Inferior parietal cortex (tissue), 1 donor: ENCODE data around the gene ACSM5.
"Not testable (repeated sequence)": the region's sequence is repeated elsewhere in the genome, so short reads cannot be mapped to it uniquely, and the experiment has no call there.

ENCODE experiments used
- DNase-seq: peaks from one replicate; pipeline ENCODE4 v3.0.0-alpha.2; 2016; ENCODE audit errors: extremely low spot score

ACSM5 gene

DNA sequence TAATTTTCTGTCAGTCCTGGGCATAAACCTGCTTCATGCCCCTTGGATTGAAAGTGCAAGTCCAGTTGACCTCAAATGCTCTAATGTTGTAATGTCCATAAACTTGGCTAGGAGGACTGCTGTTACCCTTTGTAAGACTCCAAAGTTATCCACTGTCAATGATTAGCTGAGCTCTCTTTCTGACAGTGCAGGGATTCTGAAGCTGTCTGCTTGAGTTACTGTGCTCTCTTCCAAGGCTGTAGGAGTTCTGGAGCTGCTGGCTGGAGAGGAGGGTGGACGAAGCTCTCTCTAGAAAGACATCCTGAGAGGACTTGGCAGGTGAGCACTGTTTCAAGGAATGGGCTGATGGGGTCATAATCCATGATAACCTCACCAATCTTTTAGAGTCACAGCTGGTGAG, 42.0 kb downstream of the ACSM5 start, which contains the start of gene ACSM2A:
Gene ACSM2A (plus strand): TSS at position 158 of the 400 bp plus-strand sequence. CDS start 8,594 bp downstream, outside the sequence.
- DNase-seq, result not testable (repeated sequence)

DNA sequence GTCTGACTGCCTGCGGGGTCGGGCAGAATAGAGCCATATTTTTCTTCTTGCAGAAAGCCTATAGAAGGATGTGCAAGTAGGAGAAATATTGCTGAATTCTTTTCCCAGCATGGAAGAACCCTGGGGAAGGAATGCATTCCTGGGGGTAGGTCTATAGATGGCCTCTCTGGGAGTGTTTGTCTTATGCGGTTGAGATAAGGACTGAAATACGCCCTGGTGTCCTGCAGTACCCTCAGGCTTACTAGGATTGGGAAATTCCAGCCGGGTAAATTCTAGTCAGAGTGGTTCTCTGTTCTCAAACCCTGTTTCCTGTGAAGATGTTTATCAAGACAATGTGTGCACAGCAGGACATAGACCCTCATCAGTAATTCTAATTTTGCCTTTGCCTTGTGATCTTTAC, 44.3 kb downstream of the ACSM5 start:
- DNase-seq, result not testable (repeated sequence)

DNA sequence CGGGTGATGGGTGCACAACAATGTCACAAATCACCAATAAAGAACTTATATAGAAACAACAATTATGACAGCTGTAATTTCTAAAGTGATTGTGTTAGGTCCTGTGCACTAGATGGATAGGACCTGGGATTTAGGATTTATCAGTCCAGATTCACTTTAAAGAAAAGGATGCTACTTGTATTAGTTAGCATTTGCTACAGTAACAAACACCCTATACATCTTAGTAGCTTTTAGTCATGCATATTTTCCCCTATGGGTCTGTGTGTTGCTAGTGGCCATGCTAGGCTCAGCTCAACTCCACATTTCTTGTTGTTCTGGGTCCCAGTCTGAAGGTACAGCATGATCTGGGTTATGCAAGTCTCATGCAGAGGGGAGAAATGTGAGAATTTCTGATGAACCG, 49.9 kb downstream of the ACSM5 start:
- not testable (repeated sequence) for DNase-seq

DNA sequence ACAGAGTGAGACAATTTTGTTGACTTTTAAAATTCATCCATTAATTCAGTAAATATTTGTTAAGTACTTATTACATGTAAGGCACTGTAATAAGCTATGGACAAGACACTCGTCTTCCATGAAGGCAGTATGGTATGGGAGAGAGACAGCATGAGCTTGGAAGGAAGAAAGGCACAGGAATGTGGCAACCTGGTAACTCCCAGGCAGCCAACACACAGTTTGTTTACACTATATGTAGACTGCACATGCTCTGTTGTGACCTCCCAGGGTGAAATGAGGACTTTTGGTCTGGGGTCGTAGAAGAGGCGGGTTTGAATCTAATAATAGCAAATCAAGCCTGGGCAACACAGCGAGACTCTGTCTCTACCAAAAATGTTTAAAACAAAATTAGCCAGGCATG, 51.0 kb downstream of the ACSM5 start:
- DNase-seq, result not testable (repeated sequence)

DNA sequence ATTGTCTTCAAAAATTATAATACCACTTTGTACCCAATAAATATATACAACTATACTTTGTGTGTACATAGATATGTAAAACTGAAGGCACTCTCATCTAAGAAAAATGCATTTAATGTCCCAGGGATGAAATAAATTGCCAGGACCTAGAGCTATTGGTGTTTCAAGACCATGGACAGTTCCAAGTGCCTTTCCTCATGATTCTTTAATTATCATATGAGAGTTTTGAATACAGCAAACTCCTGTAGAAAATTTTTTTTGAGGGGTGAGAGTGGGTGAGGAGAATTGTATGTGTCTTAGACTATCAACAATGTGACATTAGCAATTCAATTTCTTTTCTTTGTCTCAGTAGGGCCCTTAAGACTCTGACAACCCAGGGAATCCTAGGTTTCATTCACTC, 59.6 kb downstream of the ACSM5 start:
- DNase-seq, result not testable (repeated sequence)

DNA sequence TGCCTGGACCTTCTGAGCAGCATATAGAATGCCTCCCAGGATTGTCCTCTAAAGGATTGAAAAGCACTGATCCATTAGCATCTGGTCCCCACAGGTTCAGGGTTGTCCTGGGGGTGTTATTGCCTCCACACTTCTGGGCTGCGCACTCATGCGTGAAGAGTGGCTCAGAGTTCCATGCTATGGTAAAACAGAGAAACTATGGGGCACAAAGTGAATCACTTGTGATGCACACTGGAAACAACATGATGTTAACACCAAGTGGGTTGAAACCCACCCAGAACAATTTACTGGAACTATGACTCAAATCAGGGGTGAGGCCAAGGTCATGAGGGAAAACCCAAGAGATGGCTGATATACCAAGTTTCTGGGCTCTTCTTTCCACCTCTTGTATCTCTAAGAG, 60.6 kb downstream of the ACSM5 start:
- DNase-seq, result not testable (repeated sequence)

DNA sequence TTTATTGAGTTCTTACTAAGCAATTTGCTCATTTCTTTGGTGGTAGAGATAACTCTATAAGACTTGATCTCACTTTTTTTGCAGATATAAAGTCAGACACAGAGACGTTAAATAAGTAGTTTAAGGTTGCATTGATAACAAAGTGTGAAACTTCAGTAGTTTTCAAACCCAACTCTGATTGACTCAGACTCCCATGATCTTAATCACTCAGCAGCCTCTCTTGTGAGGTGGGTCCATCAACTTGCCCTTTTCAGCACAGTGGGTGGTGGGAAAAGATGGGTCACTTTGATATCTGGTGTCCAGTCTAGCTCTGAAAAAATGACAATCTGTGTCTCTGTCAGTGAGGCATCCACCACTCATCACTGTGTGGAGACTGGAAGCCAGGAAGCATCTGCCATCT, 61.4 kb downstream of the ACSM5 start:
- DNase-seq, result not testable (repeated sequence)

DNA sequence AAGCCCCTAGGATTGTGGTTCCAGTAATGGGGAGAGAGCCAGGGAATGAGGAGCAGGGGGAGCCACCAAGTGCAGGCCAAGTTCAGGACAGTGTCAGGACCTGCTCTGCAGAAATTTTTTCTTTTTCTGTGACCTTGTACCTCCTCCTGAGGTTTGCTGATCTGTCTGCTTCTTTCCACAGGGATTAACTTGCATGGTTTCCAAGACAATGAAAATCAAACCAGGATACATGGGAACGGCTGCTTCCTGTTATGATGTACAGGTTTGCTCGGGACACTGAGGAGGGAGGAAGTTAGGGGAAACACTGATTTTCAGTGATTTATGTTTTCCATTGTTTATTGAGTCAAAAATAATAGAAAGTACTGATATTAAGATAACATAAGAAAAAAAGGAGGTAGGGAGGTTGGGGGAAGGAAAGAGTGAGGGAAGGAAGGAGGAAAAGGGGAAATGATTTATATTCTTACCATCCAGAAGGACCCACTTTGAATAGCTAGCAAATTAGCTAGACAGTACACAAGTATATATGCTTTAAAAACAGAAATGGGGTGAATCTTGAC, 67.9 kb downstream of the ACSM5 start:
- not testable (repeated sequence) for DNase-seq

DNA sequence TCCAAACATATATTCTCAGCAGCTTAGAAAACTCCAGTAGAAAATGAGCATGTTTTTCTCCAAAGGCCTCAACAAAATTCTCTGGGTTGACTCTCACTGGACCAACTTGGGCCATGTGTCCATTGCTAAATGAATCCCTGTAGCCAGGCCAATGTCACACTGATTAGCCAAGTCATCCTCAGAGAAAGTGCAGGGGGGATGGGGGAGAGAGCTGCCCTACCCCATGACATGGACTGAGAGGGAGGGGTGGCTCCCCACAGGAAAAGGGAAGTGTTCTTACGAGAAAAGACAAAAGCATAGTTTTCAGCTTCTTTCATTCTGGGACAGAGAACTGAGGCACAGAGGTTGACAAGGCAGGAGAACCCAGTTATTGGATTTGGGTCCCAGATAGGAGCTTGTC, 74.7 kb downstream of the ACSM5 start:
- DNase-seq, result not testable (repeated sequence)

DNA sequence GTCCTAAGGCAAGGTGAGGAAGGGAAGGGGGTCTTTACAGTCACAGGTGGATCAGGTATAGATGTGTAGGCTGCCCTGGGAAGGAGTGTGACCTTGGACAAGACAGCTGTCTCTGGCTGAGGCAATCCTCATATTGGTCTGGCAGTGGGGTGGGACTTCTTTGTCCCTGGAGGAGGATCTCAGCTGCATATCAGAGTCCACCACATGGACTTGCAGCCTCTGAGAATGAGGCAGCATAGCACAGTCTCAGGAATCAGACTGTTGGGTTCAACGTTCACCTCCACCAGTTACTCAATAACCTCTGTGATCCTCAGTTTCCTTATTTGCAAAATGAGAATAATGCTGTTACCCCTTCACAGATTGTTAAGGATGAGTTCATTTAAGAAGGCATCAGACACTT, 75.4 kb downstream of the ACSM5 start:
- DNase-seq, result no peak

DNA sequence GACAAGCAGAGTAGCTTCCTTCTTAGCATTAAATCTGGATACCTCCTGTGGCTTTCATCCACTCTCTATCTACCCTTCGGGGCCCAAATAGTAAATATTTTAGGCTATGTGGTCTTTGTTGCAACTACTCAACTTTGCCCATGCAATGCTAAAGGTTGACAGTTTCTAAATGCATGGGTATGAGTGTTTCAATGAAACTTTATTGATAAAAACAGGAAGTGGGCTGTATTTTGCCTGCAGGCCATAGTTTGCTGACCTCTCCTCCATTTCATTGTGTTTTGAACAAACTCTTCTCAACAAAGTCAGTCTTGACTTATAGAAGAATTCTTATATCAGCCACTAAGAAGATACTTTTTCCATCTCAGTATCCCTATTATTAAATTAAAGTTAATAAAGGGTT, 76.1 kb downstream of the ACSM5 start:
- no peak for DNase-seq
